Neuron (in vitro differentiated cells): ENCODE data around the gene RAB8A.

Experiments used
- H2AFZ ChIP-seq: one replicate; pipeline ENCODE4 v1.6.1; 2013; ENCODE audit warnings: low read depth, mild to moderate bottlenecking, inconsistent platforms, low read length, moderate library complexity
- H3K27me3 ChIP-seq: one replicate; pipeline ENCODE4 v1.6.1; 2013; ENCODE audit warnings: low read length; ENCODE audit not compliant: insufficient read depth
- H3K36me3 ChIP-seq: one replicate; pipeline ENCODE4 v1.6.1; 2013; ENCODE audit warnings: low read length; ENCODE audit not compliant: insufficient read depth
- H3K4me1 ChIP-seq: one replicate; pipeline ENCODE4 v1.6.1; 2013; ENCODE audit warnings: low read length; ENCODE audit not compliant: insufficient read depth
- H3K4me3 ChIP-seq: 2 replicates; pipeline ENCODE4 v1.5.1; 2013; ENCODE audit warnings: mild to moderate bottlenecking, low read length, moderate library complexity
- H3K9me3 ChIP-seq: one replicate; pipeline ENCODE4 v1.6.1; 2013; ENCODE audit warnings: low read length

Gene RAB8A

DNA sequence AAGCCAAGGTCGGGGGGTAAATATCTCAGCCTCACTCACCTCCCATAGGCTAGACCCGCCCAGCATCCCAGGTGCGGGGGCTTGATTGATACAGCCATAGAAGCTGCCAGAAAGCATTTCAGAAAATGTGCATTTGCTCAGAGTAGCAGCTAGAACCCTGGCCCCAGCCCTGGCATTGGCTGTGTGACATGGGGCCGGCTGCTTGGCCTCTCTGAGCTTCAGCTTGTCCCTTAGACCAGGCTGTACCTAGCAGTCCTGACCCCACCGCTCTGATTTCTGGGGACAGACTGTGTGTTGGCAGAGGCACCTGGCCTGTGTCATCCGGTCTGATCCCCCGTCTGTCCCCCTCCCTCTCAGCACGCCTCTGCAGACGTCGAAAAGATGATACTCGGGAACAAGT is 15.4 kb downstream of the RAB8A start:
- Histone ChIP-seq H3K4me3 (no peak overlapping the region), H2AFZ (no peak overlapping the region), H3K36me3 (peaks cover 86% of the 10 kb centered on the region), H3K27me3 (no peaks in the 10 kb centered on the region), H3K4me1 (no peaks in the 10 kb centered on the region), H3K9me3 (peaks cover 4% of the 10 kb centered on the region)

- Histone ChIP-seq H3K36me3 (peaks cover 86% of the 10 kb centered on the region), H2AFZ (no peak overlapping the region), H3K4me1 (no peaks in the 10 kb centered on the region), H3K9me3 (peaks cover 4% of the 10 kb centered on the region), H3K27me3 (no peaks in the 10 kb centered on the region), H3K4me3 (no peak overlapping the region)
Observed at GRCh38 chr19:16127776-16128371, 16.2 kb downstream of the RAB8A start.

DNA sequence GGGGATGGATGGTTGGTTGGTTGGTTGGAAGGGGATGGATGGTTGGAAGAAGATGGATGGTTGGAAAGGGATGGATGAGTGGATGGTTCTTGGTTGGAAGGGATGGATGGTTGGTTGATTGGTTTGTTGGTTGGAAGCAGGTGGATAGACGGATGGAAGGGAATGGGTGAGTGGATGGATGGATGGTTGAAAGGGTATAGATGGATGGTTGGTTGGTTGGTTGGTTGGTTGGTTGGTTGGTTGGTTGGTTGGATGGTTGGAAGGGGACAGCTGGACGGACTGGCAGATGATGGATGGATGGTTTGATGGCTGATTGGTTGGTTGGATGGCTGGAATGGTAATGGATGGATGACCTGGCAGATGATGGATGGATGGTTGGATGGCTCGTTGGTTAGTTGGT is 20.0 kb downstream of the RAB8A start:
- H2AFZ ChIP-seq = no peak overlapping the region
- no peaks in the 10 kb centered on the region for H3K4me1 ChIP-seq
- no peaks in the 10 kb centered on the region for H3K27me3 ChIP-seq
- no peak overlapping the region for H3K4me3 ChIP-seq
- H3K9me3 ChIP-seq = peaks cover 4% of the 10 kb centered on the region
- H3K36me3 ChIP-seq = peaks cover 67% of the 10 kb centered on the region

DNA sequence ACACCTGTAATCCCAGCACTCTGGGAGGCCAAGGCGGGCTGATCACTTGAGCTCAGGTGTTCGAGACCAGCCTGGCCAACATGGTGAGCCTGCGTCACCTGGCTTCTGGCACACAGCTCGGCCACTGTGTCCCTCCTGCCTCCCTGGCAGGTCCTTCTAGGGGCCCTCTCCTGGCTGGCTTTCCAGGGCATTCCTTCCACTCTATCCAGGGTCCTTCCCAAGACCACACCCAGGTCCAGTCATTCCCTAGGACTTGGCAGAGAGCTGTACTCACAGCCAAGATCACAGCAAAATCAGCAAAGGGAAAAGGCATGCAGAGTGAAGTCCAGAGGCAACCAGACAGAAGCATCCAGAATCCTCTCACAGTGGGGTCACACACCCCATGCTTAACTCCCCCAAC is 22.1 kb downstream of the RAB8A start:
- peaks cover 47% of the 10 kb centered on the region for H3K36me3 ChIP-seq
- H3K4me1 ChIP-seq = no peaks in the 10 kb centered on the region
- H2AFZ ChIP-seq = no peak overlapping the region
- H3K27me3 ChIP-seq = no peaks in the 10 kb centered on the region
- no peak overlapping the region for H3K4me3 ChIP-seq
- peaks cover 4% of the 10 kb centered on the region for H3K9me3 ChIP-seq

DNA sequence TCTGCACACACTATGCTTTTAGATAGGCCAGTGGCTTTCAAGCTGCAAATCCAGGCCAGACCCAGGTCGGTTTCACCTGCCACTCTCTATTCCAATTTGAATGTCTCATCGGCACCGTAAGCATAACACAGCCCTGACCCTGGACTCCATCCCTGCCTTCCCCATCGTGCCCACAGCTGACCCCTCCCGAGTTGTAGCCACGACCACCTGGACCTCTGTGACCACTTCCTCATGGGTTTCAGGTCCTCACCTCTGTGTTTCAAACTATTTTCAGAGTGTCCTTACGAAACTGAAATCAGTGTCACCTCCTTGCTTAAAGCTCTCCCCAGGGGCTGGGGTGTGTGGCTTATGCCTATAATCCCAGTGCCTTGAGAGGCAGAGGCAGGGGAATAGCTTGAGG is 22.8 kb downstream of the RAB8A start:
- Histone ChIP-seq H3K9me3 (peaks cover 4% of the 10 kb centered on the region), H3K4me1 (no peaks in the 10 kb centered on the region), H3K36me3 (peaks cover 40% of the 10 kb centered on the region), H2AFZ (no peak overlapping the region), H3K27me3 (no peaks in the 10 kb centered on the region), H3K4me3 (no peak overlapping the region)

DNA sequence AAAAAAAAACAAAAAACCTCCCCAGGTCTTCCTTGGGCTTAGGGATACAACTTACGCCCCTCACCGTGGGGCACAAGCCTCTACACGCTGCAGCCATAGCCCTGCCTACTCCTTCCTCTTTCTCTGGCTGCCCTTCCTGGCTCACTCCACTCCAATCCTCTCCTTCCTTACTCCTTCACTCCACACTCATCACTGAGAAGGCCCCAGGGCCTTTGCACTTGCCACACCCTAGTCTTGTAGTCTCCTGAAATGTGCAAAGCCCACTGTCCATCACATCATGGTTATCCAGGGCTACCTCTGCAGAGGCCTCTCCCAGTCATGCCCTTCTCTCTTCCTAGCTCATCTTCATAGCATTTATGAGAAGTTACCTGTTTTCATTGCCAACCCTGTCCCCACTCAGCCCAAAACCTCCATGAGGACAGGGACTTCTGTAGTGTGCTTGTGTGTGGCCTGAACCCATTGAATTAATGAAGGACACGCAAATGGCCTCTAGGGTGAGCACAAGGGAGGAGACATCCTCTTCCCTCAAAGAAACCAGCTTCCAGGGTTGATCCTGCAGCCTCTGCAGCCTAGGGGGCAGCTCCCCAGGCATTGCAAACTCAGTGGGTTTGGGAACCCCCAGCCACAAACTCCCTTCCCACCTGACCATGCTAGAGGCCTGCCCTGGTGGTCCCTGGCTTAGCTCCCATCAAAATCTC is 23.9 kb downstream of the RAB8A start:
- H2AFZ ChIP-seq = no peak overlapping the region
- H3K4me3 ChIP-seq = no peak overlapping the region
- H3K36me3 ChIP-seq = peaks cover 35% of the 10 kb centered on the region
- H3K4me1 ChIP-seq = no peaks in the 10 kb centered on the region
- H3K27me3 ChIP-seq = no peaks in the 10 kb centered on the region
- H3K9me3 ChIP-seq = peaks cover 3% of the 10 kb centered on the region

DNA sequence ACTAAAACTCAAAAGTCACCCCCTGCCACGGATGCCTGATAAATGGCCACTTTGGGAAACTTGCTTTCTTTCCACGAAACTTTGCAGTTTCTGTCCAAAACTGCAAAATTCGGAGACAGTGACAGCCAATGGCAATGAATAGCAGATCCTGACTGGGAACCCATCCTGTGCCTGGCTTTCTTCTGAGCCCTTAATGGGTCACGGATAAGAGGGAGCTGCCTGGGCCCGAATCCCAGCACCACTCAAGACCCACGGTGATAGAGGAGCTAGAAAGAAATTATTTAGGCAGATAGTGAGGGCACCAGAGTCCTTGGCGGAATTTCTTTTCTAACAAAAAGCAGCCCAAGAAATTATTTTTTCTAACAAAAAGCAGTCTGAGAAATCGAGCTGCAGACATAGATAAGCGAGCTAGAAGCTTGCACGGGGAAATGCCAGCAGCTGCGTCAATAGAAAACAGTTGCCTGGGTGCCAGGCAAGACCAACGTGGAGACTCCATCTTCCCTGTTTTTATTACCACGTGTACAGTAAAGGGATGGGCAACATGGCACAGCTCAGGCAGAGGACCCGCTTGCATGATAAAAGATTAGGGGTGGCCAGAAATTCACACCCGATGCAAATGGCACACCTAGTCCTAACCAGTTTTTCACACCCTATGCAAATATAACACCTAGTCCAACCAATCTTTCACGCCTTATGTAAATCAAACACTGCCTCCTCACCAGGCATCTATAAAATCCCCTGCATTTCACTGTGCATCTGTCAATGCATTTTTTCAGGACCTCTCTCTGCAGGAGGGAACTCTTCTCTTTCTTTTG is 24.7 kb downstream of the RAB8A start:
- H3K4me3 ChIP-seq = no peak overlapping the region

GRCh38 chr19:16139752-16140151 is 28.1 kb downstream of the RAB8A start:
- Histone ChIP-seq H3K4me1 (no peaks in the 10 kb centered on the region), H3K27me3 (peaks cover 3% of the 10 kb centered on the region), H3K36me3 (no peaks in the 10 kb centered on the region), H3K9me3 (no peaks in the 10 kb centered on the region), H2AFZ (no peak overlapping the region), H3K4me3 (no peak overlapping the region)

More for the DNA sequence above, 24.7 kb downstream of the RAB8A start:
- H3K27me3 ChIP-seq = no peaks in the 10 kb centered on the region
- H2AFZ ChIP-seq = no peak overlapping the region
- H3K4me1 ChIP-seq = no peaks in the 10 kb centered on the region
- peaks cover 30% of the 10 kb centered on the region for H3K36me3 ChIP-seq
- H3K9me3 ChIP-seq = peaks cover 2% of the 10 kb centered on the region

DNA sequence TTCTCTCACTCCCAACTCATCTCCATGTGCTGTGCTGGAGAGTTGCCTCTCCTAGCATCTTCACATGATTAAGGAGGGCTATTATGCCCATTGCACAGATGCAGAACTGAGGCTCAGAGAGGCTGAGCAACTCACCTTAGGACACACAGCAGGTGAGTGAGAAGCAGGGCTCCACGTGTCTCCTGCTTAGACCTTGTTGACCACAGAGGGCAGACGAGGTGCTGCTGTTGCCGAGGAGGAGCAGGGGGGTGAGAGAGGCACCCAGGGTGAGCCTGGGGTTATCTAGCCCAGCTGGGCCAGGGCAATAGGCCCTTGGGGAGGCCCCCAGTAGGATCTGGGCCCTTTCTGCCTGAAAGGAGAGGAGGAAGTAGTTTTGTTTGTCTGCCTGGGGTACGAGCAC is 29.4 kb downstream of the RAB8A start:
- Histone ChIP-seq H3K27me3 (peaks cover 3% of the 10 kb centered on the region), H3K4me3 (no peak overlapping the region), H3K9me3 (no peaks in the 10 kb centered on the region), H2AFZ (no peak overlapping the region), H3K4me1 (no peaks in the 10 kb centered on the region), H3K36me3 (no peaks in the 10 kb centered on the region)

DNA sequence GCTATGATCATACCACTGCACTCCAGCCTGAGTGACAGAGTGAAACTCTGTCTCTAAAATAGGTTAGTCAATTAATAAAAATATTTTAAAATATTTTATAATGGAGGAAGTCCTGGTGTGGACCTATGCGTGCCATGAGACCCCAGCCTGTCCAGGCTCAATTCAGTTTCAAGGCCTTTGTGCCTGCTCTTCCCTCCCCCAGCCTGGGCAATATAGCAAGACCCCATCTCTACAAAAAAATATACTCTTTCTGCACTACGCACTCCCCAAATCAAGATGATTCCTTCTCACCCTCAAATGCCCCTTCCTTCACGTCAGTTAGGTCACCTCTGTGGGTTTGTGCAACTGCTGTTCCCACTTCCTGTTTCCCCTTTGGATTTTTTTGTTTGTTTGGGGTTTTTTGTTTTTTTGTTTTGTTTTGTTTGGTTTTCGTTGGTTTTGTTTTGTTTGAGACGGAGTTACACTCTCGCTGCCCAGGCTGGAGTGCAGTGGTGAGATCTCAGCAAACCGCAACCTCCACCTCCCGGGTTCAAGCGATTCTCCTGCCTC is 30.4 kb downstream of the RAB8A start:
- no peak overlapping the region for H2AFZ ChIP-seq
- H3K9me3 ChIP-seq = no peaks in the 10 kb centered on the region
- no peak overlapping the region for H3K4me3 ChIP-seq
- no peaks in the 10 kb centered on the region for H3K4me1 ChIP-seq
- peaks cover 3% of the 10 kb centered on the region for H3K27me3 ChIP-seq
- H3K36me3 ChIP-seq = no peaks in the 10 kb centered on the region

DNA sequence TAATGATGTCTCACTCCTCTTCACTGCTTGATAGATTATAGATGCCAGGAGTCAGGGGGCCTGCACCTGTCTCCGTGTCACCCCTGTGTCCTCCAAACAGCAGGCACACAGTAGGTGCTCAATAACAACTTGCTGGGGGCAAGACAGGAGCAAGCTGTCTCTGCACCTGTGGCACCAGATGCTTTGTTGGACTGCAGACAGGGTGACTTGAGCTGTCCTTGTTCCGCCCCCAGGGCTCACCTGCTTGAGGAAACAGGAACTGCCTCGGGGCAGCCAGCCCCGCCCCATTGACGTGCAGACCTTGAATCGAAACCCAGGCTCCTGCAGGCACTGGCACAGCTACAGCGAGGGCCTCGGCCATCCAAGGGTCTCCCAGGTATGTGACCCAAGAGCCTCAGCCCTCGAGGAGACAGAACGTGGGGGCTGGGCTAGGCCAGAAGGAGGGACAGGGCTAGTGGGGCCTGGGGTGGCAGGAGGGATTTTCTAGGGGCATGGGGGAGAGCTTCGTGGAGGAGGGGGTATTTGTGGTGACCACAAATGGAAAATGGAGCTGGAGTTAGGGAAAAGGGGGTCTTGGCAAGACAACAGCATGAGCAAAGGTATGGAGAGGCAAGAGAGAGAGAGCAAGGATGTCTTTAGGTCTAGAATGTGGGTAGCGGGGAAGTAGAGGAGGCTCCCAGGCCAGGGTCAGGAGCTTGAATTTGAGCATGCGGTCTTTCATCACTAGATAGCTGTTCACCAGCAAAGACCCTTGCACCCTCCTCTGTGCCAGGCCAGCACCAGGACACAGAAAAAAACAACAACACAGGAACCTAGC is 31.9 kb downstream of the RAB8A start, which contains the start of gene HSH2D:
Gene HSH2D, plus strand, starts transcription at position 287 of the 817 bp plus-strand sequence. CDS start 5,066 bp downstream, outside the sequence.
- H3K4me1 ChIP-seq = no peaks in the 10 kb centered on the region
- H3K27me3 ChIP-seq = peaks cover 3% of the 10 kb centered on the region
- H2AFZ ChIP-seq = no peak within 1 kb of the TSS
- no peaks in the 10 kb centered on the region for H3K36me3 ChIP-seq
- H3K9me3 ChIP-seq = no peaks in the 10 kb centered on the region
- no peak within 1 kb of the TSS for H3K4me3 ChIP-seq

GRCh38 chr19:16144216-16144581 is 32.5 kb downstream of the RAB8A start:
- H3K4me1 ChIP-seq = no peaks in the 10 kb centered on the region
- H3K4me3 ChIP-seq = no peak overlapping the region
- H3K9me3 ChIP-seq = no peaks in the 10 kb centered on the region
- H3K27me3 ChIP-seq = peaks cover 3% of the 10 kb centered on the region
- no peaks in the 10 kb centered on the region for H3K36me3 ChIP-seq
- H2AFZ ChIP-seq = no peak overlapping the region
